GM23338 (cell line): ENCODE data around the gene PCSK6. TPM values are rescaled to one million over a fixed set of nuclear protein-coding genes. Genes with fewer than 3 reads are reported as not detected.

Experiments used
- ATAC-seq: fragments of 200-7000 bp; cut with Tn5 transposase; 3 replicates; pipeline ENCODE4 v1.9.1; 2020
- DNase-seq: peaks from one replicate; pipeline ENCODE4 v3.0.0-alpha.2; 2015; ENCODE audit warnings: low spot score
- H2AFZ ChIP-seq: fragments of 200-600 bp; sonication (generic); 2 replicates; pipeline ENCODE4 v1.8.0; 2016; ENCODE audit warnings: antibody characterized with exemption, mild to moderate bottlenecking, moderate library complexity
- H3F3A ChIP-seq: fragments of 200-600 bp; sonication (generic); replicated peaks from 2 replicates; pipeline ENCODE4 v1.8.0; 2017; ENCODE audit warnings: antibody characterized with exemption, mixed run types, low read depth
- H3K27ac ChIP-seq: fragments of 200-600 bp; sonication (generic); 2 replicates; pipeline ENCODE4 v1.6.1; 2016; ENCODE audit warnings: low read depth
- H3K27me3 ChIP-seq: fragments of 200-600 bp; sonication (generic); 2 replicates; pipeline ENCODE4 v1.8.0; 2016; ENCODE audit warnings: mild to moderate bottlenecking, mixed run types, moderate library complexity; ENCODE audit not compliant: insufficient read depth
- H3K36me3 ChIP-seq: fragments of 200-600 bp; sonication (generic); 2 replicates; pipeline ENCODE4 v1.8.0; 2016; ENCODE audit warnings: mild to moderate bottlenecking; ENCODE audit not compliant: insufficient read depth
- H3K4me1 ChIP-seq: fragments of 200-600 bp; sonication (generic); 2 replicates; pipeline ENCODE4 v1.8.0; 2016; ENCODE audit warnings: mild to moderate bottlenecking, moderate library complexity; ENCODE audit not compliant: insufficient read depth
- H3K4me2 ChIP-seq: fragments of 200-600 bp; sonication (generic); 2 replicates; pipeline ENCODE4 v1.7.1; 2017; ENCODE audit warnings: mixed run types
- H3K4me3 ChIP-seq: fragments of 200-600 bp; sonication (generic); 2 replicates; pipeline ENCODE4 v1.6.1; 2016; ENCODE audit warnings: mixed run types
- H3K79me2 ChIP-seq: fragments of 200-600 bp; sonication (generic); replicated peaks from 2 replicates; pipeline ENCODE4 v1.8.0; 2017; ENCODE audit warnings: mild to moderate bottlenecking; ENCODE audit not compliant: insufficient read depth
- H3K9me2 ChIP-seq: fragments of 200-600 bp; sonication (generic); 2 replicates; pipeline ENCODE4 v1.8.0; 2017; ENCODE audit not compliant: insufficient read depth
- H4K20me1 ChIP-seq: fragments of 200-600 bp; sonication (generic); replicated peaks from 2 replicates; pipeline ENCODE4 v1.8.0; 2017; ENCODE audit warnings: mild to moderate bottlenecking; ENCODE audit not compliant: insufficient read depth
- H3K27ac Mint-ChIP-seq: 2 replicates; pipeline ENCODE4 v1.8.0; 2020; ENCODE audit warnings: inconsistent platforms, mild to moderate bottlenecking, moderate library complexity, mixed read lengths
- H3K27me3 Mint-ChIP-seq: 3 replicates; pipeline ENCODE4 v1.8.0; 2022; ENCODE audit warnings: low read depth, mild to moderate bottlenecking, moderate library complexity, mixed read lengths, inconsistent platforms; ENCODE audit not compliant: insufficient read depth, poor library complexity
- H3K36me3 Mint-ChIP-seq: 3 replicates; pipeline ENCODE4 v1.8.0; 2021; ENCODE audit warnings: low read depth, mild to moderate bottlenecking, inconsistent platforms, moderate library complexity, mixed read lengths
- H3K4me1 Mint-ChIP-seq: 3 replicates; pipeline ENCODE4 v1.8.0; 2020; ENCODE audit warnings: mild to moderate bottlenecking, inconsistent platforms, mixed read lengths
- H3K4me3 Mint-ChIP-seq: 3 replicates; pipeline ENCODE4 v1.8.0; 2021; ENCODE audit warnings: moderate library complexity, mild to moderate bottlenecking, inconsistent platforms, mixed read lengths
- H3K9me3 Mint-ChIP-seq: 3 replicates; pipeline ENCODE4 v1.8.0; 2020; ENCODE audit warnings: moderate library complexity, mild to moderate bottlenecking, inconsistent platforms, mixed read lengths
- CREB1 ChIP-seq: fragments of 250-450 bp; sonication (Bioruptor Pico); IDR thresholded peaks from 2 replicates; pipeline ENCODE4 v1.5.0; 2020; ENCODE audit warnings: low read depth, mild to moderate bottlenecking, moderate library complexity
- CTCF ChIP-seq, 2 experiments: fragments of 200-600 bp in 1 of 2; sonication (generic) in 1 of 2; conservative IDR thresholded peaks; 2 replicates each; pipeline versions ENCODE4 v1.5.1 to v1.6.1; 2016 to 2017; ENCODE audit warnings: antibody characterized with exemption in 2 of 2, low read depth in 2 of 2, mild to moderate bottlenecking in 2 of 2, moderate library complexity in 1 of 2
- ETS1 ChIP-seq: IDR thresholded peaks from 2 replicates; pipeline ENCODE4 v1.6.1; 2016; ENCODE audit warnings: antibody characterized with exemption
- EZH2 ChIP-seq: fragments of 200-600 bp; sonication (generic); IDR thresholded peaks from one replicate; pipeline ENCODE4 v1.8.0; 2017; ENCODE audit warnings: antibody characterized with exemption, mild to moderate bottlenecking, low read depth; ENCODE audit not compliant: unreplicated experiment
- EZH2phosphoT487 ChIP-seq: fragments of 200-600 bp; sonication (generic); IDR thresholded peaks from one replicate; pipeline ENCODE4 v1.8.1; 2018; ENCODE audit warnings: antibody characterized with exemption; ENCODE audit not compliant: unreplicated experiment
- JUNB ChIP-seq: IDR thresholded peaks from one replicate; pipeline ENCODE4 v1.6.1; 2016; ENCODE audit warnings: antibody characterized with exemption; ENCODE audit not compliant: unreplicated experiment
- ZNF114 ChIP-seq: fragments of 250-450 bp; sonication (Bioruptor Pico); IDR thresholded peaks from 2 replicates; pipeline ENCODE4 v1.5.0; 2020; ENCODE audit warnings: mild to moderate bottlenecking, moderate library complexity
- ZNF331 ChIP-seq: fragments of 250-450 bp; sonication (Bioruptor Pico); IDR thresholded peaks from 2 replicates; pipeline ENCODE4 v1.5.0; 2020; ENCODE audit warnings: low read depth, mild to moderate bottlenecking, moderate library complexity
- ZNF462 ChIP-seq: fragments of 250-450 bp; sonication (Bioruptor Pico); IDR thresholded peaks from 2 replicates; pipeline ENCODE4 v1.5.0; 2020; ENCODE audit warnings: mild to moderate bottlenecking, moderate library complexity
- polyA plus RNA-seq: library from polyadenylated mRNA; unstranded; fragments of >200 nt; fragmentation: Nextera tagmentation; extraction: Ambion mirVana; gene quantifications from 2 replicates; pipeline ENCODE4 v1.2.1, GENCODE V29; 2016
- total RNA-seq: library from RNA; depleted of rRNA; stranded (reverse); fragments of >200 nt; shearing (Covaris generic); gene quantifications from 2 replicates; pipeline ENCODE4 v1.2.3, GENCODE V29; 2014

Gene PCSK6
- total and polyA plus RNA-seq, 2 experiments from 2014 or later: 1.7 to 6.7 TPM

- H2AFZ ChIP-seq: no peak overlapping the region
- no peak overlapping the region for H3K27ac ChIP-seq
- no peak for ATAC-seq
- no peaks in the 10 kb centered on the region for H4K20me1 ChIP-seq
- H3K27me3 ChIP-seq: no peaks in the 10 kb centered on the region
- peaks cover 6% of the 10 kb centered on the region for H3K27me3 Mint-ChIP-seq
- H3K36me3 Mint-ChIP-seq: no peaks in the 10 kb centered on the region
- no peaks in the 10 kb centered on the region for H3K36me3 ChIP-seq
- H3K79me2 ChIP-seq: no peaks in the 10 kb centered on the region
- no peak for TF ChIP-seq ZNF114 (CRISPR knock-in tag)
- no peak for TF ChIP-seq ZNF331 (CRISPR knock-in tag)
- no peak for TF ChIP-seq CREB1 (CRISPR knock-in tag)
- H3K4me3 Mint-ChIP-seq: no peak overlapping the region
- no peak overlapping the region for H3K4me3 ChIP-seq
- no peaks in the 10 kb centered on the region for H3F3A ChIP-seq
- peaks cover 23% of the 10 kb centered on the region for H3K4me1 Mint-ChIP-seq
- peaks cover 3% of the 10 kb centered on the region; the same call in 1 of the 2 replicates for H3K4me1 ChIP-seq
- no peaks in the 10 kb centered on the region for H3K9me2 ChIP-seq
- peaks cover 5% of the 10 kb centered on the region for H3K9me3 Mint-ChIP-seq
- DNase-seq: no peak
- H3K4me2 ChIP-seq: no peak overlapping the region
- H3K27ac Mint-ChIP-seq: no peak overlapping the region
Observed at GRCh38 chr15:101401286-101401685, 88.2 kb downstream of the PCSK6 start.

- H4K20me1 ChIP-seq: no peaks in the 10 kb centered on the region
- no peak for DNase-seq
Observed at GRCh38 chr15:101399431-101399830, 90.1 kb downstream of the PCSK6 start.

More at GRCh38 chr15:101399431-101399830, 90.1 kb downstream of the PCSK6 start:
- TF ChIP-seq CTCF (conservative IDR thresholded peaks at IDR 0.05; ENCODE audit: low read depth in 2 of 2): no peak
- TF ChIP-seq ZNF462 (CRISPR knock-in tag): no peak
- TF ChIP-seq EZH2: no peak
- TF ChIP-seq ZNF114 (CRISPR knock-in tag): no peak
- TF ChIP-seq ETS1: no peak
- no peak for TF ChIP-seq EZH2phosphoT487
- TF ChIP-seq JUNB: no peak
- H3K4me1 ChIP-seq: peaks cover 3% of the 10 kb centered on the region; the same call in 1 of the 2 replicates
- no peak overlapping the region for H3K27ac ChIP-seq
- no peak for ATAC-seq
- Mint-ChIP-seq H3K27ac (no peak overlapping the region), H3K27me3 (peaks cover 7% of the 10 kb centered on the region), H3K4me3 (no peak overlapping the region), H3K36me3 (no peaks in the 10 kb centered on the region), H3K4me1 (peaks cover 24% of the 10 kb centered on the region), H3K9me3 (peaks cover 5% of the 10 kb centered on the region)
- H3K4me3 ChIP-seq: no peak overlapping the region
- H2AFZ ChIP-seq: no peak overlapping the region
- no peaks in the 10 kb centered on the region for H3K36me3 ChIP-seq
- H3K9me2 ChIP-seq: no peaks in the 10 kb centered on the region
- H3F3A ChIP-seq: no peaks in the 10 kb centered on the region
- no peaks in the 10 kb centered on the region for H3K27me3 ChIP-seq
- no peak overlapping the region for H3K4me2 ChIP-seq
- H3K79me2 ChIP-seq: no peaks in the 10 kb centered on the region
